Left ventricle myocardium inferior (tissue), 1 donor: Measurements from ENCODE around the gene PCBP3. TPM values are rescaled to one million over a fixed set of nuclear protein-coding genes. Genes with fewer than 3 reads are reported as not detected.

ENCODE experiments used
- DNase-seq: peaks from one replicate; pipeline ENCODE4 v3.0.0-alpha.2; 2020
- H3K27ac ChIP-seq: fragments of 200-600 bp; replicated peaks from 2 replicates; pipeline ENCODE4 v1.8.0; 2021
- H3K27me3 ChIP-seq: fragments of 200-600 bp; 2 replicates; pipeline ENCODE4 v1.8.0; 2021; ENCODE audit warnings: low read depth
- H3K36me3 ChIP-seq: fragments of 200-600 bp; 2 replicates; pipeline ENCODE4 v1.8.0; 2021
- H3K4me1 ChIP-seq: fragments of 200-600 bp; 2 replicates; pipeline ENCODE4 v1.8.0; 2021
- H3K4me3 ChIP-seq: fragments of 200-600 bp; 2 replicates; pipeline ENCODE4 v1.8.0; 2021; ENCODE audit warnings: mild to moderate bottlenecking, moderate library complexity
- H3K9me3 ChIP-seq: fragments of 200-600 bp; replicated peaks from 2 replicates; pipeline ENCODE4 v1.8.0; 2021
- CTCF ChIP-seq: fragments of 200-600 bp; IDR thresholded peaks from 2 replicates; pipeline ENCODE4 v1.8.0; 2021; ENCODE audit warnings: antibody characterized with exemption, mild to moderate bottlenecking, borderline replicate concordance
- intact Hi-C: fragments of 100-400 bp; cut with micrococcal nuclease; formaldehyde crosslinking; loops from one replicate; pipeline ENCODE4 v1.11.0; 2022
- total RNA-seq: library from RNA; stranded (reverse); fragmentation: NEBNext Ultra II Directional; extraction: Animal tissue kit (Norgen Biotek cat#: 25700); gene quantifications from one replicate; pipeline ENCODE4 v1.2.1, GENCODE V29; 2021
- donor health status: DM: no; HTN: yes; CAD: no; lungs with severe emphysema.

Gene PCBP3
- total RNA-seq, 1 donor from 2014 or later = 2.9 TPM

GRCh38 chr21:45906196-45906805 is 262.8 kb downstream of the PCBP3 start:
- TF ChIP-seq CTCF = no peak
- Histone ChIP-seq H3K27ac (no peak overlapping the region), H3K27me3 (no peaks in the 10 kb centered on the region), H3K4me1 (peaks cover 12% of the 10 kb centered on the region), H3K4me3 (no peak overlapping the region), H3K9me3 (no peaks in the 10 kb centered on the region), H3K36me3 (no peaks in the 10 kb centered on the region)
- intact Hi-C loops = no loop called here
- DNase-seq = no peak

- Histone ChIP-seq H3K27me3 (no peaks in the 10 kb centered on the region), H3K4me3 (no peak overlapping the region), H3K27ac (no peak overlapping the region), H3K4me1 (peaks cover 12% of the 10 kb centered on the region), H3K9me3 (no peaks in the 10 kb centered on the region), H3K36me3 (no peaks in the 10 kb centered on the region)
- intact Hi-C loops = no loop called here
- TF ChIP-seq CTCF = no peak
- no peak for DNase-seq
These were observed 263.3 kb downstream of the PCBP3 start for GRCh38 chr21:45906859-45907258.

- Histone ChIP-seq H3K4me3 (no peak overlapping the region), H3K4me1 (peaks cover 12% of the 10 kb centered on the region), H3K9me3 (no peaks in the 10 kb centered on the region), H3K36me3 (no peaks in the 10 kb centered on the region), H3K27me3 (no peaks in the 10 kb centered on the region), H3K27ac (no peak overlapping the region)
- intact Hi-C loops = no loop called here
- no peak for DNase-seq
- no peak for TF ChIP-seq CTCF
These were observed 265.2 kb downstream of the PCBP3 start for GRCh38 chr21:45908536-45909237.

- no peak for DNase-seq
- TF ChIP-seq CTCF = no peak
- no peaks in the 10 kb centered on the region for H3K36me3 ChIP-seq
- intact Hi-C loops = no loop called here
- H3K27me3 ChIP-seq = no peaks in the 10 kb centered on the region
- H3K9me3 ChIP-seq = no peaks in the 10 kb centered on the region
- H3K4me3 ChIP-seq = no peak overlapping the region
- H3K27ac ChIP-seq = no peak overlapping the region
- peaks cover 12% of the 10 kb centered on the region for H3K4me1 ChIP-seq
These were observed 265.9 kb downstream of the PCBP3 start for GRCh38 chr21:45909238-45909988.

- H3K4me1 ChIP-seq = peaks cover 12% of the 10 kb centered on the region
- no peaks in the 10 kb centered on the region for H3K27me3 ChIP-seq
- intact Hi-C loops = no loop called here
- no peak overlapping the region for H3K4me3 ChIP-seq
- no peak for TF ChIP-seq CTCF
- H3K36me3 ChIP-seq = no peaks in the 10 kb centered on the region
- no peaks in the 10 kb centered on the region for H3K9me3 ChIP-seq
- H3K27ac ChIP-seq = no peak overlapping the region
- no peak for DNase-seq
These were observed 266.6 kb downstream of the PCBP3 start for GRCh38 chr21:45910155-45910547.
